SK-N-SH treated with all-trans-retinoic acid at 6 μM for 48 hours (cell line): Measurements from ENCODE around the gene MADD.

ENCODE experiments used
- ATAC-seq: fragments of 200-7000 bp; cut with Tn5 transposase; 3 replicates; pipeline ENCODE4 v1.9.1; 2020; ENCODE audit warnings: mild to moderate bottlenecking, moderate library complexity
- ARNTL ChIP-seq: fragments of 450-650 bp; formaldehyde crosslinking; IDR thresholded peaks from 2 replicates; pipeline ENCODE4 v1.5.0; 2020; ENCODE audit warnings: low read depth, mild to moderate bottlenecking, moderate library complexity, borderline replicate concordance
- BACH2 ChIP-seq: fragments of 250-450 bp; sonication (Bioruptor Pico); IDR thresholded peaks from 2 replicates; pipeline ENCODE4 v1.9.0; 2021; ENCODE audit warnings: mild to moderate bottlenecking, borderline replicate concordance
- CREB5 ChIP-seq: fragments of 250-450 bp; sonication (Bioruptor Pico); IDR thresholded peaks from 2 replicates; pipeline ENCODE4 v1.5.1; 2020; ENCODE audit warnings: low read depth, mild to moderate bottlenecking, moderate library complexity
- CSDC2 ChIP-seq: fragments of 250-450 bp; sonication (Bioruptor Pico); IDR thresholded peaks from 2 replicates; pipeline ENCODE4 v1.5.0; 2020; ENCODE audit warnings: mild to moderate bottlenecking, moderate library complexity
- CSRNP3 ChIP-seq: fragments of 250-450 bp; sonication (Bioruptor Pico); IDR thresholded peaks from 2 replicates; pipeline ENCODE4 v1.5.1; 2021; ENCODE audit warnings: mild to moderate bottlenecking, moderate library complexity
- ESRRG ChIP-seq: fragments of 250-450 bp; sonication (Bioruptor Pico); IDR thresholded peaks from 2 replicates; pipeline ENCODE4 v1.6.1; 2021; ENCODE audit warnings: mild to moderate bottlenecking
- GLIS3 ChIP-seq: fragments of 250-450 bp; sonication (Bioruptor Pico); IDR thresholded peaks from 2 replicates; pipeline ENCODE4 v1.5.0; 2020; ENCODE audit warnings: mild to moderate bottlenecking, moderate library complexity
- ISL1 ChIP-seq: fragments of 250-450 bp; sonication (Bioruptor Pico); IDR thresholded peaks from 2 replicates; pipeline ENCODE4 v2.1.2; 2022; ENCODE audit warnings: mild to moderate bottlenecking, moderate library complexity
- PATZ1 ChIP-seq: fragments of 250-450 bp; sonication (Bioruptor Pico); IDR thresholded peaks from 2 replicates; pipeline ENCODE4 v1.8.0; 2020; ENCODE audit warnings: mild to moderate bottlenecking, moderate library complexity, borderline replicate concordance
- POU6F1 ChIP-seq: fragments of 250-450 bp; sonication (Bioruptor Pico); IDR thresholded peaks from 2 replicates; pipeline ENCODE4 v1.8.0; 2021; ENCODE audit warnings: low read depth, mild to moderate bottlenecking, moderate library complexity, borderline replicate concordance
- PPARA ChIP-seq: fragments of 250-450 bp; sonication (Bioruptor Pico); IDR thresholded peaks from 2 replicates; pipeline ENCODE4 v1.5.0; 2020; ENCODE audit warnings: mild to moderate bottlenecking, borderline replicate concordance
- SNAI2 ChIP-seq: fragments of 250-450 bp; sonication (Bioruptor Pico); IDR thresholded peaks from 2 replicates; pipeline ENCODE4 v1.5.0; 2020; ENCODE audit warnings: mild to moderate bottlenecking, moderate library complexity
- TCF4 ChIP-seq: fragments of 250-450 bp; sonication (Bioruptor Pico); IDR thresholded peaks from 2 replicates; pipeline ENCODE4 v1.8.0; 2021; ENCODE audit warnings: mild to moderate bottlenecking, moderate library complexity, borderline replicate concordance
- TOX ChIP-seq: fragments of 250-450 bp; sonication (Bioruptor Pico); IDR thresholded peaks from 2 replicates; pipeline ENCODE4 v1.8.0; 2021; ENCODE audit warnings: mild to moderate bottlenecking, moderate library complexity, borderline replicate concordance
- TSHZ2 ChIP-seq: fragments of 250-450 bp; sonication (Bioruptor Pico); IDR thresholded peaks from 2 replicates; pipeline ENCODE4 v1.5.0; 2020; ENCODE audit warnings: mild to moderate bottlenecking, moderate library complexity
- ZFP3 ChIP-seq: fragments of 250-450 bp; sonication (Bioruptor Pico); IDR thresholded peaks from 2 replicates; pipeline ENCODE4 v1.5.0; 2020; ENCODE audit warnings: mild to moderate bottlenecking, moderate library complexity
- ZFP30 ChIP-seq: fragments of 450-650 bp; formaldehyde crosslinking; IDR thresholded peaks from 2 replicates; pipeline ENCODE4 v1.5.0; 2022; ENCODE audit warnings: mild to moderate bottlenecking, moderate library complexity
- ZNF565 ChIP-seq: fragments of 450-650 bp; formaldehyde crosslinking; conservative IDR thresholded peaks from 2 replicates; pipeline ENCODE4 v1.5.0; 2020; ENCODE audit warnings: low read depth, mild to moderate bottlenecking, moderate library complexity
- ZNF70 ChIP-seq: fragments of 450-650 bp; formaldehyde crosslinking; IDR thresholded peaks from 2 replicates; pipeline ENCODE4 v1.5.0; 2020; ENCODE audit warnings: mild to moderate bottlenecking, moderate library complexity
- ZNF8 ChIP-seq: fragments of 450-650 bp; formaldehyde crosslinking; IDR thresholded peaks from 2 replicates; pipeline ENCODE4 v1.5.0; 2020; ENCODE audit warnings: mild to moderate bottlenecking, moderate library complexity

MADD gene

GRCh38 chr11:47268448-47269001, 1.4 kb upstream of the MADD start:
- no peak for ATAC-seq
- no peak for TF ChIP-seq ARNTL (CRISPR knock-in tag)
- TF ChIP-seq CSRNP3 (CRISPR knock-in tag): no peak
- no peak for TF ChIP-seq SNAI2 (CRISPR knock-in tag)
- no peak for TF ChIP-seq ZNF8 (CRISPR knock-in tag)
- TF ChIP-seq TCF4 (CRISPR knock-in tag): no peak
- TF ChIP-seq ZNF70 (CRISPR knock-in tag): no peak
- no peak for TF ChIP-seq ZNF565
- TF ChIP-seq ISL1 (CRISPR knock-in tag): no peak
- TF ChIP-seq BACH2 (CRISPR knock-in tag): no peak
- TF ChIP-seq POU6F1 (CRISPR knock-in tag): no peak
- no peak for TF ChIP-seq ZFP30 (CRISPR knock-in tag)
- TF ChIP-seq PATZ1 (CRISPR knock-in tag): no peak
- no peak for TF ChIP-seq ESRRG
- no peak for TF ChIP-seq GLIS3
- no peak for TF ChIP-seq TOX (CRISPR knock-in tag)
- no peak for TF ChIP-seq TSHZ2
- TF ChIP-seq PPARA: no peak
- no peak for TF ChIP-seq CSDC2
- no peak for TF ChIP-seq ZFP3 (CRISPR knock-in tag)
- TF ChIP-seq CREB5 (CRISPR knock-in tag): no peak

- ATAC-seq: peak; percentile 79
- TF ChIP-seq PATZ1 (CRISPR knock-in tag): peak; percentile 20; the same call in 1 of the 2 replicates
- TF ChIP-seq ARNTL (CRISPR knock-in tag): no peak
Observed at GRCh38 chr11:47269002-47269828, 718 bp upstream of the MADD start.
